Esophagus muscularis mucosa (tissue), 3 donors: ENCODE results near the gene DYNLT3.

Experiments used
- CTCF ChIP-seq, 3 experiments: fragments of 200-600 bp in 2 of 3; fragments of 450-650 bp in 1 of 3; sonication (generic) in 2 of 3; IDR thresholded peaks; one replicate each; pipeline ENCODE4 v1.5.1; 2017 to 2019; ENCODE audit warnings: antibody characterized with exemption in 3 of 3, mild to moderate bottlenecking in 2 of 3, moderate library complexity in 1 of 3
- POLR2A ChIP-seq: fragments of 450-650 bp; IDR thresholded peaks from one replicate; pipeline ENCODE4 v1.6.1; 2017; ENCODE audit warnings: antibody characterized with exemption, moderate library complexity, mild to moderate bottlenecking, low read depth
- POLR2AphosphoS5 ChIP-seq, 2 donors: sonication (generic); formaldehyde crosslinking; IDR thresholded peaks; one replicate each; pipeline ENCODE4 v1.6.1; 2017; ENCODE audit warnings: antibody characterized with exemption in 2 of 2

GRCh38 chrX:37817176-37817575 lies 30.2 kb downstream of the DYNLT3 start:
- TF ChIP-seq POLR2A: no peak
- no peak for TF ChIP-seq CTCF (IDR thresholded peaks at IDR 0.05)
- TF ChIP-seq POLR2AphosphoS5 (IDR thresholded peaks at IDR 0.05): no peak
